K562 (cell line): ENCODE data around the gene LEMD3. TPM values are rescaled to one million over a fixed set of nuclear protein-coding genes. Genes with fewer than 3 reads are reported as not detected.
A peak's percentile ranks its signal among the peaks of the same experiment; 100 is the strongest.

Source experiments
- CBFA2T2 ChIP-seq: fragments of 450-650 bp; conservative IDR thresholded peaks from 2 replicates; pipeline ENCODE4 v1.6.1; 2017; ENCODE audit warnings: mild to moderate bottlenecking
- CC2D1A ChIP-seq: fragments of 450-650 bp; IDR thresholded peaks from 2 replicates; pipeline ENCODE4 v1.6.1; 2017; ENCODE audit warnings: mild to moderate bottlenecking
- E2F5 ChIP-seq: sonication (generic); formaldehyde crosslinking; IDR thresholded peaks from 2 replicates; pipeline ENCODE4 v1.8.0; 2022; ENCODE audit warnings: mild to moderate bottlenecking, missing genetic modification reagents
- HBP1 ChIP-seq: fragments of 450-650 bp; formaldehyde crosslinking; IDR thresholded peaks from 2 replicates; pipeline ENCODE4 v1.4.0; 2022; ENCODE audit warnings: missing genetic modification characterization
- HDGF ChIP-seq: fragments of 450-650 bp; IDR thresholded peaks from 2 replicates; pipeline ENCODE4 v1.6.1; 2016
- HMG20A ChIP-seq: fragments of 450-650 bp; formaldehyde crosslinking; conservative IDR thresholded peaks from 2 replicates; pipeline ENCODE4 v1.4.0; 2020; ENCODE audit warnings: mild to moderate bottlenecking, mixed read lengths
- HMG20B ChIP-seq: fragments of 250-450 bp; sonication (Bioruptor Pico); IDR thresholded peaks from 2 replicates; pipeline ENCODE4 v1.5.0; 2021; ENCODE audit warnings: mild to moderate bottlenecking
- HSF4 ChIP-seq: fragments of 250-450 bp; sonication (Bioruptor Pico); IDR thresholded peaks from 2 replicates; pipeline ENCODE4 v2.1.2; 2022; ENCODE audit warnings: mild to moderate bottlenecking, moderate library complexity, borderline replicate concordance
- ILK ChIP-seq: fragments of 450-650 bp; IDR thresholded peaks from 2 replicates; pipeline ENCODE4 v1.6.1; 2016; ENCODE audit warnings: missing genetic modification characterization, low read depth, mild to moderate bottlenecking, missing compliant biosample characterization, moderate library complexity, borderline replicate concordance
- MBD1 ChIP-seq: fragments of 250-450 bp; sonication (Bioruptor Pico); IDR thresholded peaks from 2 replicates; pipeline ENCODE4 v1.8.0; 2022; ENCODE audit warnings: inconsistent platforms
- NR0B1 ChIP-seq: fragments of 450-650 bp; IDR thresholded peaks from one replicate; pipeline ENCODE4 v1.6.1; 2018; ENCODE audit warnings: mild to moderate bottlenecking, moderate library complexity; ENCODE audit not compliant: partially characterized antibody
- PKNOX1 ChIP-seq: fragments of 450-650 bp; IDR thresholded peaks from 2 replicates; pipeline ENCODE4 v1.6.1; 2016
- RNF219 ChIP-seq: fragments of 250-450 bp; sonication (Bioruptor Pico); IDR thresholded peaks from 2 replicates; pipeline ENCODE4 v1.5.0; 2022; ENCODE audit warnings: mild to moderate bottlenecking
- SMARCA5 ChIP-seq: fragments of 450-650 bp; IDR thresholded peaks from 2 replicates; pipeline ENCODE4 v1.6.1; 2016
- SMARCC2 ChIP-seq: fragments of 450-650 bp; IDR thresholded peaks from 2 replicates; pipeline ENCODE4 v1.6.1; 2017; ENCODE audit warnings: antibody characterized with exemption, moderate library complexity, mild to moderate bottlenecking, low read depth
- ZKSCAN1 ChIP-seq: fragments of 150-350 bp; IDR thresholded peaks from 2 replicates; pipeline ENCODE4 v1.6.1; 2016; ENCODE audit warnings: low read depth, low read length
- ZNF280B ChIP-seq: fragments of 250-450 bp; sonication (Bioruptor Pico); IDR thresholded peaks from 2 replicates; pipeline ENCODE4 v1.5.1; 2021; ENCODE audit warnings: mild to moderate bottlenecking
- polyA plus RNA-seq, 8 experiments: library from polyadenylated mRNA; depleted of rRNA in 4 of 8; stranded (reverse) in 5 of 8; unstranded in 3 of 8; fragments of >200 nt; fragmentation: Nextera tagmentation in 2 of 8; fragmentation: Illumina TruSeq in 1 of 8; extraction: Ambion mirVana in 2 of 8; extraction: Trizol in 1 of 8; gene quantifications; 2 replicates each; pipeline versions ENCODE4 v1.2.1 to v1.2.3, GENCODE V29; 2011 to 2014; ENCODE audit warnings: inconsistent platforms in 1 of 8, missing spikeins in 1 of 8
- total RNA-seq, 7 experiments: library from RNA; depleted of rRNA in 6 of 7; stranded (reverse); fragments of >200 nt in 6 of 7; fragmentation: Illumina TruSeq in 2 of 7; extraction: Trizol in 2 of 7; gene quantifications; 2 replicates each; pipeline versions ENCODE4 v1.2.1 to v1.2.3, GENCODE V29; 2011 to 2021; ENCODE audit warnings: low replicate concordance in 1 of 7

The LEMD3 gene
- total and polyA plus RNA-seq, 9 of the 15 experiments (the other 6 are each of a cell fraction or from before 2014, with no cell fraction given), result 6.8 to 37.4 (median 17.2) TPM

- TF ChIP-seq HMG20A (CRISPR knock-in tag), result no peak
- no peak for TF ChIP-seq SMARCA5
- TF ChIP-seq RNF219 (CRISPR knock-in tag), result no peak
- TF ChIP-seq HDGF, result no peak
- peak; percentile 47 for TF ChIP-seq CBFA2T2
- TF ChIP-seq E2F5 (CRISPR knock-in tag), result no peak
- no peak for TF ChIP-seq ZNF280B (CRISPR knock-in tag)
- TF ChIP-seq SMARCC2, result peak; percentile 76; the same call in 1 of the 2 replicates
- TF ChIP-seq NR0B1, result no peak
- no peak for TF ChIP-seq ILK (tag)
- no peak for TF ChIP-seq CC2D1A
- peak; percentile 81 for TF ChIP-seq PKNOX1
- TF ChIP-seq HBP1 (CRISPR knock-in tag), result no peak
- no peak for TF ChIP-seq MBD1 (CRISPR knock-in tag)
- no peak for TF ChIP-seq HMG20B (CRISPR knock-in tag)
- no peak for TF ChIP-seq HSF4 (CRISPR knock-in tag)
- TF ChIP-seq ZKSCAN1, result no peak
Measured at GRCh38 chr12:65182012-65182739, 12.8 kb downstream of the LEMD3 start (continued).
